ENCODE data around the gene CLTC.

CLTC gene

GRCh38 chr17:59734226-59734625 is 114.5 kb downstream of the CLTC start:
- H3K27ac ChIP-seq: no peak overlapping the region
- no peak for TF ChIP-seq CTCF (IDR thresholded peaks at IDR 0.05)
- TF ChIP-seq ZFX (IDR thresholded peaks at IDR 0.05; ENCODE audit: borderline replicate concordance): no peak

- no peak overlapping the region for H3K27ac ChIP-seq
- TF ChIP-seq ZFX (IDR thresholded peaks at IDR 0.05; ENCODE audit: borderline replicate concordance) (no peak), CTCF (IDR thresholded peaks at IDR 0.05) (no peak)
These were observed 117.6 kb downstream of the CLTC start for GRCh38 chr17:59737324-59737723.

GRCh38 chr17:59743842-59744241 is 124.1 kb downstream of the CLTC start:
- H3K27ac ChIP-seq: no peak overlapping the region
- TF ChIP-seq CTCF (IDR thresholded peaks at IDR 0.05) (no peak), ZFX (IDR thresholded peaks at IDR 0.05; ENCODE audit: borderline replicate concordance) (no peak)

- TF ChIP-seq ZFX (IDR thresholded peaks at IDR 0.05; ENCODE audit: borderline replicate concordance) (no peak), CTCF (IDR thresholded peaks at IDR 0.05) (no peak)
- H3K27ac ChIP-seq: no peak overlapping the region
These were observed 125.3 kb downstream of the CLTC start for GRCh38 chr17:59745040-59745439.

All from 22Rv1 (cell line).